HG03571 (cell line): ENCODE results near the gene LAYN.
A peak's percentile ranks its signal among the peaks of the same experiment; 100 is the strongest.

Experiments
- ATAC-seq: cut with Tn5 transposase; IDR thresholded peaks from one replicate; pipeline ENCODE4 v1.9.1; 2021; ENCODE audit not compliant: unreplicated experiment

The LAYN gene

DNA sequence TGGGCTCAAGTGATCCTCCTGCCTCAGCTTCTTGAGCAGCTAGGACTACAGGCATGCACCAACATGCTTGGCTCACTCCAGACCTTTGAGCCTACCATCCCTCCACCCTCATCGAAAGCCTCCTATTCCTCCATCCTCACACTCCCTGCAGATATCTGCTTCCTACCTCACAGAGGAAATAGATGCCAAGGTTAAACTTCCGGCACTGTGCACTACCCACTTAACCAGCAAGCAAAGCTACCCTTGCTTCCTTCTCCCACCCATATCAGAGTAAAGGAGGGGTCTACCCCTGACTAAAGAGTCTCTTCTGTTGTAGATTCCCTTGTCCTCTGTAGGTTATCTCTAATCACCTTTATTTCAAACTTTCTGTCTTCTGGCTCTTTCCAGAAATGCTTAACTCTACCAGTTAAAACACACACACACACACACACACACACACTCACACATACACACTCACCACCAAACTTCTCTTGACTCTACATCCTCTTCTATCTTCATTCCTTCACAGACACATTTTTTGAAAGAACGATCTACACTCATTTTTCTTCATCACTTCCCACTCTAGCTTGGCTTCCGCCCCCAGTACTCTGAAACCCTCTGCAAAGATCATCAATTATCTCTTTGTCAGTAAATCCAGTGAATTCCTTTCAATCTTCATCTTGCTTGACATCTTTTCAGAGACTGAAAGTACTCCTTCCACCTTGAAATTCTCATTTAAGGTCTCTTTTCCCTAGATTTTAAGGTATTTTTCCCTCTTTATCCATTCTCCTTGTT is 50.9 kb downstream of the LAYN start:
- ATAC-seq: no peak

DNA sequence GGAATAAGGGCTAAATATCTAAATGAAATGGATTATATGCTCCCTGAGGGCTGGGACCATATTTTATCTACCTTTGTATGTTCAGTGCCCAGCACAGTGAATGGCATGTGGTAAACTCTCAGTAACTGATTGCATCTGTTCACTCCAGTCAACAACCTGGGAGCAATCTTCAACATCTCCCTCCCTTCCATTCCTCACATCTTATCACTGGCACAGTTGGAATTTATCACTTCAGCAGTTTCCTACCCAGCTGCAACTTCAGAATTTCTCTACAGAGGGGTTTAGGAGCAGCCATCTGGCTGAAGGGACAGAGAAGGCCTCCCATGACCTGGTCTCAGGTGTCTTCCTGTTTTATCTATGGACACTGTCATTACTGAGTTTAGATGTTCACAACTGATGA is 52.0 kb downstream of the LAYN start:
- no peak for ATAC-seq

DNA sequence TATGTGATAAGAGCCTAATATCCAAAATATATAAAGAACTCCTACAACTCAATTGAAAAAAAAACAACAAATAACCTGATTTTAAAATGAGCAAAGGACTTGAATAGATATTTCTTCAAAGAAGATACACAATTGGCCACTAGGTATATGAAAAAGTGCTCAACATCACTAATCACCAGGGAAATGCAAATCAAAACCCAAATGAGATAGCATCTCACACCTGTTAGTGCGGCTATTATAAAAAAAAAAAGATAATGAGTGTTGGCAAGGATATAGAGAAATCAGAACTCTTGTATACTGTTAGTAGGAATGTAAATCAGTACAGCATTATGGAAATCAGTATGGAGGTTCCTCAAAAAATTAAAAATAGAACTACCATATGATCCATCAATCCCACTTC is 55.8 kb downstream of the LAYN start:
- no peak for ATAC-seq

GRCh38 chr11:111598148-111598547 is 57.6 kb downstream of the LAYN start:
- no peak for ATAC-seq

DNA sequence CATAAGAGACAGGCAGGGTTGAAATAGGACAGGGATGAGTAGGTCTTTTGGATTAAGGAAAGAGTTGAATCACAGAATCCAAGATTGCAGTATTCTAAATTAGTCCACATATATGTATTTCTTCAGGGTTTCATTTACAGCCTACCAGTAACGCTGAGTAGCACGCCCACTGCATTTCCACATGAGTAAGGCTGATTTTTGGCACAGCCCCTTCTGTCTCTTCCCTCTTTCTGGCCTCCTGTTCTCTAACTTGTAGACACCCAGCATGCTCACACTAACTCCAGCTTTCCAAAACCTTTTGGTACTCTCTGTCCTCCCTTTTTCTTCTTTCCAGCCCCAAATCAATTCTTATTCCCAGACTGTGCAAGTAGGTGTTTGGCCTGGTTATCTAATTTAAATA is 58.0 kb downstream of the LAYN start:
- ATAC-seq: no peak

GRCh38 chr11:111601636-111601978 is 61.1 kb downstream of the LAYN start:
- ATAC-seq: no peak

DNA sequence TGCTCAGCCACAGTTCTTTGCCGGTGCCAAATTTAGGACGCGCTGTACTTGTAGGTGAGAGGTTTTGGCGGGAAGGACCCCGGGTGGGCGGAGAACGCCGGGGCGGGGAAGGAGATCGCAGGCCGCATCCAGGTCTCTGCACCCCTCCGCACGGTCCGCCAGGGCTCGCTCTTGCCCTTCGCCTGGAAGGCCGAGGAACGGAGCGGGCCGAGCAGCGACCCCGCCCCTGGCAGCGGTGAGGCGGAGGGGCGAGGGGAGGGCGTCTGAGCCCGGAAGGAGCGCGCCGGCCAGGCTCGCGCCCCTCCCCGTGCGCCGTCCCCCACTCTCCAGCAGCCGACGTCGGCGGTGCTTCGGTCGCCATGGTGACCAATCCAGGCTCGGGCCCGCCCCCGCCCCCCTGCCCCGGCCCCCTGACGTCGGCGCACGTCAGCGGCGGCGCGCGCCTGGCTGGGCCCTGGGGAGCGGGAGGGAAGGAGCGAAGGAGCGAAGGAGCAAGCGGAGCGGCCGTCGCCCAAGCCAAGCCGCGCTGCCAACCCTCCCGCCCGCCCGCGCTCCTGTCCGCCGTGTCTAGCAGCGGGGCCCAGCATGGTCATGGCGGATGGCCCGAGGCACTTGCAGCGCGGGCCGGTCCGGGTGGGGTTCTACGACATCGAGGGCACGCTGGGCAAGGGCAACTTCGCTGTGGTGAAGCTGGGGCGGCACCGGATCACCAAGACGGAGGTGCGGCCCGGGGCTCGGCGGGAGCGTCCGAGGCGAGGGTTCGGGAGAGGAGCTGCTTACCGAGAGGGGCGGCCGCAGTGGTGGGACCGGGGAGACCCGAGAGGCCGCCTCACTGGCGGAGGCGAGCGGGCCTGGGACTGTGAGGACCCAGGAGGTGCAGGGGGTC is 61.7 kb downstream of the LAYN start, which contains the start of gene SIK2:
SIK2 (plus strand) TSS at position 471 of the 886 bp plus-strand sequence; CDS start at position 586, 115 bp downstream.
- ATAC-seq: peak; percentile 90

GRCh38 chr11:111602865-111603610 is 62.5 kb downstream of the LAYN start:
- no peak for ATAC-seq

GRCh38 chr11:111603611-111604130 is 63.2 kb downstream of the LAYN start:
- ATAC-seq: no peak

DNA sequence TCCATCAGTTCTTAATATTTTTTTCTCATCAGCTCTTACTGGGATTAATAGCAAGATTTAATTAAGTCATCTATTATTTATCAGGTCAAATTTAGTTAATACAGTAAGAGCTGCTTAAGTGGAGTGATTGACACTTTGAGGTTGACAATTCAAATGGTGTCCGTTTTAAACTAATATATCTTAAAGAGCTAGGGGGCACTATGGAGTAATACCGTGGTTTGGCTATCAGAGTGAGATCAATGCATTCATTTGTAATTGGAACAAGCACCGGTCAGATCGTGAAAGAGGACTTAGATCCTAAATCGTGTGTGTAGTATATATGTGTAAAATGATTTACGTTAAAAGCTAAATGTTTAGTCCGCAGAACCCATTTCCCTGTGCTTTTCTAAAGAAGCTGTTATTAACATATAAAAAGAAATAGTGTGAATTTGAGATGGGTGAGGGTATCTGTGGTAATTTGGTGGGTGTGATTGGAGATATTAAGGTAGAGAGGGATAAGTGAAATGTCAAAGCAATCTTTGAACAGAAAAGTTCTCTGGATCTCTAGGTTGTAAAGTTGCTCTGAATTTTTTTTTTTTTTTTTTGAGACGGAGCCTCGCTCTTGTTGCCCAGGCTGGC is 64.0 kb downstream of the LAYN start:
- ATAC-seq: no peak

DNA sequence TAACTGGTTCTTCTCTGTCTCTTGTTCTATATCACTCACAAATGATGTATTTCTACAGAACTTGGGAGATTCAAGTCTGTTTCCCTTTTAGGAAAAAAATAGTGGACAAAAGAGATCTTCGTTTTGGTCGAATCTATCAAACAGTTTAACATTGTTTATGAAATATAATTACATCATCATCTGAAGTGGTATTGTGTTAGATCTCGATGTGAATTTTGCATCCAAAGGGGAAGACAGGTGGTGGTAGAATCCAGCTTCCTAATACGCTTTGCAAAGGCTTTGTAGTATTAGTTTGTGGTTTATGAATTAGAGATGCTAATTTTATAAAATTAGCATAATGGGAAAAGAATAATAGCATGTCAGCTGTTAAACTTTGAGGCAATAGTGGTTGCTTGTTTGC is 65.2 kb downstream of the LAYN start:
- no peak for ATAC-seq

GRCh38 chr11:111606986-111607385 is 66.5 kb downstream of the LAYN start:
- no peak for ATAC-seq

GRCh38 chr11:111607751-111608150 is 67.2 kb downstream of the LAYN start:
- no peak for ATAC-seq
